HL-60 (cell line): Measurements from ENCODE around the gene ANKEF1.

Experiments
- SPI1 ChIP-seq: IDR thresholded peaks from 2 replicates; pipeline ENCODE4 v1.6.1; 2012; ENCODE audit warnings: low read depth, mild to moderate bottlenecking, borderline replicate concordance
- TF ChIP-seq, protein P1 (sequence below): IDR thresholded peaks from one replicate; pipeline ENCODE4 v1.5.1; 2011; ENCODE audit warnings: low read length, control low read depth, inconsistent platforms; ENCODE audit not compliant: insufficient read depth

DNA sequence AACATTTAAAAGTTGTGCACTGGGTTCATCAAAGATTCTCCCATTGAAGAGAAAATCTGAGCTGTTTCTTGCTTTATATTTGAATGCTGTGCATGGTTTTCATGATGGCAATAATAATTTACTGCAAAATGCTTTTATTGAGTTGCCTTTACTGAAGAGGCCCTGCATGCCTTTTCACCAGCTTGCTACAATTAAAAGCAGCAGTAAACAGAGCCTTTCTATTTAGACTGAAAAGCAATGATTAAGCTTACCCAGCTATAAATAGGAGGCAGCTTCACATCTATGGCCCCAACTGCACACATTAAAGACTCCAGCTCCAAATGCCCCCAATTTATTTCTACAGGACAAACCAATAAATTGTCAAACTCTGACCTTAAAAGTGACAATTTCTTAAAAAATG is 70.3 kb downstream of the ANKEF1 start:
- TF ChIP-seq, protein P1, sequence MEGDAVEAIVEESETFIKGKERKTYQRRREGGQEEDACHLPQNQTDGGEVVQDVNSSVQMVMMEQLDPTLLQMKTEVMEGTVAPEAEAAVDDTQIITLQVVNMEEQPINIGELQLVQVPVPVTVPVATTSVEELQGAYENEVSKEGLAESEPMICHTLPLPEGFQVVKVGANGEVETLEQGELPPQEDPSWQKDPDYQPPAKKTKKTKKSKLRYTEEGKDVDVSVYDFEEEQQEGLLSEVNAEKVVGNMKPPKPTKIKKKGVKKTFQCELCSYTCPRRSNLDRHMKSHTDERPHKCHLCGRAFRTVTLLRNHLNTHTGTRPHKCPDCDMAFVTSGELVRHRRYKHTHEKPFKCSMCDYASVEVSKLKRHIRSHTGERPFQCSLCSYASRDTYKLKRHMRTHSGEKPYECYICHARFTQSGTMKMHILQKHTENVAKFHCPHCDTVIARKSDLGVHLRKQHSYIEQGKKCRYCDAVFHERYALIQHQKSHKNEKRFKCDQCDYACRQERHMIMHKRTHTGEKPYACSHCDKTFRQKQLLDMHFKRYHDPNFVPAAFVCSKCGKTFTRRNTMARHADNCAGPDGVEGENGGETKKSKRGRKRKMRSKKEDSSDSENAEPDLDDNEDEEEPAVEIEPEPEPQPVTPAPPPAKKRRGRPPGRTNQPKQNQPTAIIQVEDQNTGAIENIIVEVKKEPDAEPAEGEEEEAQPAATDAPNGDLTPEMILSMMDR, result no peak
- no peak for TF ChIP-seq SPI1
